Mesenchymal stem cell (in vitro differentiated cells and primary cell): ENCODE data around the gene PCDHGA7.
"Not testable (repeated sequence)": the region's sequence is repeated elsewhere in the genome, so short reads cannot be mapped to it uniquely, and the experiment has no call there.

Source experiments
- DNase-seq: peaks from one replicate; pipeline ENCODE4 v3.0.0-alpha.2; 2013
- H2AFZ ChIP-seq: one replicate; pipeline ENCODE4 v1.6.1; 2013; ENCODE audit warnings: low read depth, mild to moderate bottlenecking, control low read depth, inconsistent platforms, low read length, moderate library complexity
- H2AK5ac ChIP-seq: 2 replicates; pipeline ENCODE4 v1.6.1; 2013; ENCODE audit warnings: low read length, moderate library complexity, mild to moderate bottlenecking, inconsistent platforms; ENCODE audit not compliant: severe bottlenecking
- H2BK120ac ChIP-seq: one replicate; pipeline ENCODE4 v1.6.1; 2013; ENCODE audit warnings: low read depth, mild to moderate bottlenecking, inconsistent platforms, low read length, moderate library complexity
- H2BK12ac ChIP-seq, 2 experiments: one replicate each; pipeline ENCODE4 v1.6.1; 2013; ENCODE audit warnings: inconsistent platforms in 2 of 2, low read length in 2 of 2, mild to moderate bottlenecking in 2 of 2, moderate library complexity in 2 of 2, control low read depth in 1 of 2
- H2BK15ac ChIP-seq: one replicate; pipeline ENCODE4 v1.6.1; 2013; ENCODE audit warnings: mild to moderate bottlenecking, low read depth, inconsistent platforms; ENCODE audit not compliant: poor library complexity, severe bottlenecking
- H2BK5ac ChIP-seq: 2 replicates; pipeline ENCODE4 v1.6.1; 2013; ENCODE audit warnings: low read depth, mild to moderate bottlenecking, low read length, control low read depth, inconsistent platforms; ENCODE audit not compliant: poor library complexity, severe bottlenecking
- H3K14ac ChIP-seq, 2 experiments: one replicate each; pipeline ENCODE4 v1.6.1; 2013; ENCODE audit warnings: inconsistent platforms in 2 of 2, low read length in 2 of 2, control low read depth in 1 of 2, mild to moderate bottlenecking in 1 of 2, moderate library complexity in 1 of 2
- H3K18ac ChIP-seq, 2 experiments: one replicate each; pipeline ENCODE4 v1.6.1; 2013; ENCODE audit warnings: inconsistent platforms in 2 of 2, low read length in 2 of 2, control low read depth in 1 of 2, low read depth in 1 of 2, mild to moderate bottlenecking in 1 of 2
- H3K23ac ChIP-seq, 2 experiments: one replicate each; pipeline ENCODE4 v1.6.1; 2013; ENCODE audit warnings: inconsistent platforms in 2 of 2, low read length in 2 of 2, mild to moderate bottlenecking in 2 of 2, moderate library complexity in 2 of 2, control low read depth in 1 of 2
- H3K27ac ChIP-seq: 2 replicates; pipeline ENCODE4 v1.5.1; 2013; ENCODE audit warnings: mild to moderate bottlenecking, moderate library complexity, low read length, control low read depth, inconsistent platforms; ENCODE audit not compliant: poor library complexity, severe bottlenecking
- H3K27me3 ChIP-seq, 2 experiments: 2 replicates each; pipeline versions ENCODE4 v1.6.1 to v1.7.0; 2013; ENCODE audit warnings: low read length in 2 of 2, mild to moderate bottlenecking in 2 of 2, moderate library complexity in 2 of 2, control low read depth in 1 of 2, inconsistent platforms in 1 of 2; ENCODE audit not compliant: control insufficient read depth in 1 of 2, insufficient read depth in 1 of 2
- H3K36me3 ChIP-seq, 2 experiments: 2 replicates each; pipeline versions ENCODE4 v1.6.1 to v1.7.0; 2013; ENCODE audit warnings: low read length in 2 of 2, control low read depth in 1 of 2, inconsistent platforms in 1 of 2, low read depth in 1 of 2, mild to moderate bottlenecking in 1 of 2; ENCODE audit not compliant: insufficient read depth in 2 of 2, control insufficient read depth in 1 of 2
- H3K4ac ChIP-seq, 2 experiments: one replicate each; pipeline ENCODE4 v1.6.1; 2013; ENCODE audit warnings: inconsistent platforms in 2 of 2, low read length in 2 of 2, mild to moderate bottlenecking in 2 of 2, moderate library complexity in 2 of 2, control low read depth in 1 of 2, low read depth in 1 of 2
- H3K4me1 ChIP-seq: 2 replicates; pipeline ENCODE4 v1.6.1; 2013; ENCODE audit warnings: low read depth, low read length, control low read depth; ENCODE audit not compliant: control insufficient read depth, insufficient read depth
- H3K4me2 ChIP-seq: 2 replicates; pipeline ENCODE4 v1.6.1; 2013; ENCODE audit warnings: low read length, mild to moderate bottlenecking, inconsistent platforms; ENCODE audit not compliant: poor library complexity, severe bottlenecking
- H3K4me3 ChIP-seq, 2 experiments: 2 replicates each; pipeline versions ENCODE4 v1.5.1 to v1.7.0; 2013; ENCODE audit warnings: low read length in 2 of 2, mild to moderate bottlenecking in 2 of 2, control low read depth in 1 of 2, low read depth in 1 of 2; ENCODE audit not compliant: insufficient read depth in 1 of 2
- H3K79me1 ChIP-seq: replicated peaks from 2 replicates; pipeline ENCODE4 v1.6.1; 2013; ENCODE audit warnings: mild to moderate bottlenecking, control low read depth, low read length, inconsistent platforms; ENCODE audit not compliant: poor library complexity, severe bottlenecking
- H3K9ac ChIP-seq: 2 replicates; pipeline ENCODE4 v1.7.0; 2013; ENCODE audit warnings: mild to moderate bottlenecking, low read length, moderate library complexity
- H3K9me3 ChIP-seq: 2 replicates; pipeline ENCODE4 v1.7.0; 2013; ENCODE audit warnings: mild to moderate bottlenecking, low read length; ENCODE audit not compliant: control insufficient read depth
- H4K8ac ChIP-seq: one replicate; pipeline ENCODE4 v1.6.1; 2013; ENCODE audit warnings: inconsistent platforms, mild to moderate bottlenecking, low read length, moderate library complexity
- H4K91ac ChIP-seq: one replicate; pipeline ENCODE4 v1.6.1; 2013; ENCODE audit warnings: mild to moderate bottlenecking, low read length, inconsistent platforms
- WGBS: methylation state at CpG from one replicate; pipeline ENCODE4 v1.1.7; 2013; ENCODE audit warnings: mixed read lengths; 5-methylcytosine and 5-hydroxymethylcytosine counted together

Gene PCDHGA7

GRCh38 chr5:141374627-141375026, 7.9 kb upstream of the PCDHGA7 start:
- no peak overlapping the region for H3K9ac ChIP-seq
- H2BK120ac ChIP-seq, result no peak overlapping the region
- peaks cover 60% of the 10 kb centered on the region for H3K9me3 ChIP-seq
- H3K4me3 ChIP-seq, result peak overlapping the region in 1 of 2 experiments; percentile 75
- WGBS, result 91% methylated on average over 14 of the region's 14 CpGs
- H4K8ac ChIP-seq, result no peak overlapping the region
- H3K79me1 ChIP-seq, result no peaks in the 10 kb centered on the region
- no peak overlapping the region for H2BK5ac ChIP-seq
- H3K18ac ChIP-seq, result no peak overlapping the region
- H3K4me2 ChIP-seq, result no peak overlapping the region
- no peak overlapping the region for H2AFZ ChIP-seq
- H3K4ac ChIP-seq, result no peak overlapping the region
- no peak overlapping the region for H3K14ac ChIP-seq
- no peaks in the 10 kb centered on the region for H3K4me1 ChIP-seq
- H2BK15ac ChIP-seq, result no peak overlapping the region
- no peak overlapping the region for H4K91ac ChIP-seq
- H2AK5ac ChIP-seq, result no peak overlapping the region
- H3K36me3 ChIP-seq, result peaks cover 0 to 8% of the 10 kb centered on the region in 2 experiments
- peaks cover 0 to 13% of the 10 kb centered on the region in 2 experiments for H3K27me3 ChIP-seq
- H3K27ac ChIP-seq, result no peak overlapping the region
- no peak overlapping the region for H3K23ac ChIP-seq
- no peak overlapping the region for H2BK12ac ChIP-seq
- no peak for DNase-seq

- not testable (repeated sequence) for H2BK15ac ChIP-seq, H3K4me1 ChIP-seq, H3K23ac ChIP-seq, H2BK12ac ChIP-seq, H3K9ac ChIP-seq, H4K91ac ChIP-seq, H2BK5ac ChIP-seq, H3K18ac ChIP-seq, H4K8ac ChIP-seq, H3K4me3 ChIP-seq, H2AFZ ChIP-seq, H2BK120ac ChIP-seq, H2AK5ac ChIP-seq, H3K4ac ChIP-seq, DNase-seq, H3K36me3 ChIP-seq, H3K4me2 ChIP-seq, H3K14ac ChIP-seq, H3K79me1 ChIP-seq, H3K27ac ChIP-seq
- Histone ChIP-seq H3K27me3 (peaks cover 0 to 13% of the 10 kb centered on the region in 2 experiments), H3K9me3 (peaks cover 57% of the 10 kb centered on the region)
- 94% methylated on average over 35 of the region's 48 CpGs for WGBS
Measured at GRCh38 chr5:141375444-141376155, 6.9 kb upstream of the PCDHGA7 start.

GRCh38 chr5:141383345-141383744, 803 bp downstream of the PCDHGA7 start:
- no peak overlapping the region for H2BK12ac ChIP-seq
- H4K8ac ChIP-seq, result no peak overlapping the region
- 96% methylated on average over 20 of the region's 21 CpGs for WGBS
- H3K18ac ChIP-seq, result no peak overlapping the region
- peaks cover 33% of the 10 kb centered on the region for H3K9me3 ChIP-seq
- H3K9ac ChIP-seq, result no peak overlapping the region
- H3K27me3 ChIP-seq, result no peaks in the 10 kb centered on the region
- H2BK15ac ChIP-seq, result no peak overlapping the region
- H2BK5ac ChIP-seq, result no peak overlapping the region
- H3K4me1 ChIP-seq, result no peaks in the 10 kb centered on the region
- no peak for DNase-seq
- H3K14ac ChIP-seq, result no peak overlapping the region
- H3K79me1 ChIP-seq, result peaks cover 2% of the 10 kb centered on the region
- H3K4me2 ChIP-seq, result no peak overlapping the region
- H3K23ac ChIP-seq, result no peak overlapping the region
- H3K4ac ChIP-seq, result no peak overlapping the region
- no peak overlapping the region for H4K91ac ChIP-seq
- peak overlapping the region in 1 of 2 experiments; percentile 77 for H3K4me3 ChIP-seq
- no peaks in the 10 kb centered on the region for H3K36me3 ChIP-seq
- H2BK120ac ChIP-seq, result no peak overlapping the region
- H3K27ac ChIP-seq, result no peak overlapping the region
- no peak overlapping the region for H2AK5ac ChIP-seq
- H2AFZ ChIP-seq, result no peak overlapping the region

GRCh38 chr5:141384471-141385267, 2.1 kb downstream of the PCDHGA7 start:
- Histone ChIP-seq H3K14ac (no peak overlapping the region), H3K4me2 (no peak overlapping the region), H3K9me3 (peaks cover 44% of the 10 kb centered on the region), H3K36me3 (peaks cover 0 to 8% of the 10 kb centered on the region in 2 experiments), H2AK5ac (no peak overlapping the region), H2BK12ac (no peak overlapping the region), H3K9ac (no peak overlapping the region), H3K27ac (no peak overlapping the region), H4K91ac (no peak overlapping the region), H2BK120ac (no peak overlapping the region), H3K18ac (no peak overlapping the region), H2AFZ (no peak overlapping the region), H4K8ac (no peak overlapping the region), H3K23ac (no peak overlapping the region), H3K4me1 (peaks cover 2% of the 10 kb centered on the region), H3K4me3 (no peak overlapping the region), H2BK5ac (no peak overlapping the region), H3K4ac (no peak overlapping the region), H2BK15ac (no peak overlapping the region), H3K79me1 (peaks cover 7% of the 10 kb centered on the region), H3K27me3 (no peaks in the 10 kb centered on the region)
- WGBS, result 92% methylated on average over 40 of the region's 43 CpGs
- DNase-seq, result no peak
